PFSK-1 (cell line): Measurements from ENCODE around the gene C17orf100.

ENCODE experiments used
- POLR2AphosphoS5 ChIP-seq: IDR thresholded peaks from 2 replicates; pipeline ENCODE4 v1.6.1; 2012; ENCODE audit warnings: low read depth, mild to moderate bottlenecking, control low read depth, low read length, moderate library complexity
- SIN3A ChIP-seq: IDR thresholded peaks from 2 replicates; pipeline ENCODE4 v1.6.1; 2012; ENCODE audit warnings: mild to moderate bottlenecking, low read length, moderate library complexity, borderline replicate concordance; ENCODE audit not compliant: insufficient read depth
- TAF1 ChIP-seq: IDR thresholded peaks from 2 replicates; pipeline ENCODE4 v1.6.1; 2012; ENCODE audit warnings: low read length, control low read depth, borderline replicate concordance; ENCODE audit not compliant: insufficient read depth
- TF ChIP-seq, protein P1 (sequence below), 2 experiments: IDR thresholded peaks; 2 replicates each; pipeline versions ENCODE4 v1.6.1 to v1.8.0; 2011 to 2012; ENCODE audit warnings: low read depth in 2 of 2, low read length in 2 of 2, control low read depth in 1 of 2, inconsistent platforms in 1 of 2, mild to moderate bottlenecking in 1 of 2, moderate library complexity in 1 of 2; ENCODE audit not compliant: insufficient read depth in 1 of 2

DNA sequence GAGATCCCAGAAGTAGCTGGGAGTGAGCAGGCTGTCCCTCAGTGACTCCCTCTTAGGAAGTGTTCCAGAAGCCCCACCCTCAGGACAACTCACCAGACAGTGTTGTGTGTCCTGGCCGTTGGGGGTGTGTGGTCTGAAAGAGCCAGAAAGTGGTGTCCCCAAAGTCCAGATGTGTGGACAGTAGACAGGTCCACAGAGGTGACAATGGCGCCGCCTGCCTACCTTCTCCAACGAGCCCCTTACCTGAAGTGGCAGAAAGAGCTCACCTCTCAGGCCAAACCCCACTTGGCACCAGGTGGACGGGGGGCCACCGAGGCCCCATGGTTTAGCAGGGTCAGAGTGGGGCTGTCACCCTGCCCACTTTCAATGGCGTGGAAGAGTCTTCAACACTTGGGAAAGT lies 19.9 kb downstream of the C17orf100 start:
- no peak for TF ChIP-seq POLR2AphosphoS5
- TF ChIP-seq, protein P1, sequence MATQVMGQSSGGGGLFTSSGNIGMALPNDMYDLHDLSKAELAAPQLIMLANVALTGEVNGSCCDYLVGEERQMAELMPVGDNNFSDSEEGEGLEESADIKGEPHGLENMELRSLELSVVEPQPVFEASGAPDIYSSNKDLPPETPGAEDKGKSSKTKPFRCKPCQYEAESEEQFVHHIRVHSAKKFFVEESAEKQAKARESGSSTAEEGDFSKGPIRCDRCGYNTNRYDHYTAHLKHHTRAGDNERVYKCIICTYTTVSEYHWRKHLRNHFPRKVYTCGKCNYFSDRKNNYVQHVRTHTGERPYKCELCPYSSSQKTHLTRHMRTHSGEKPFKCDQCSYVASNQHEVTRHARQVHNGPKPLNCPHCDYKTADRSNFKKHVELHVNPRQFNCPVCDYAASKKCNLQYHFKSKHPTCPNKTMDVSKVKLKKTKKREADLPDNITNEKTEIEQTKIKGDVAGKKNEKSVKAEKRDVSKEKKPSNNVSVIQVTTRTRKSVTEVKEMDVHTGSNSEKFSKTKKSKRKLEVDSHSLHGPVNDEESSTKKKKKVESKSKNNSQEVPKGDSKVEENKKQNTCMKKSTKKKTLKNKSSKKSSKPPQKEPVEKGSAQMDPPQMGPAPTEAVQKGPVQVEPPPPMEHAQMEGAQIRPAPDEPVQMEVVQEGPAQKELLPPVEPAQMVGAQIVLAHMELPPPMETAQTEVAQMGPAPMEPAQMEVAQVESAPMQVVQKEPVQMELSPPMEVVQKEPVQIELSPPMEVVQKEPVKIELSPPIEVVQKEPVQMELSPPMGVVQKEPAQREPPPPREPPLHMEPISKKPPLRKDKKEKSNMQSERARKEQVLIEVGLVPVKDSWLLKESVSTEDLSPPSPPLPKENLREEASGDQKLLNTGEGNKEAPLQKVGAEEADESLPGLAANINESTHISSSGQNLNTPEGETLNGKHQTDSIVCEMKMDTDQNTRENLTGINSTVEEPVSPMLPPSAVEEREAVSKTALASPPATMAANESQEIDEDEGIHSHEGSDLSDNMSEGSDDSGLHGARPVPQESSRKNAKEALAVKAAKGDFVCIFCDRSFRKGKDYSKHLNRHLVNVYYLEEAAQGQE (IDR thresholded peaks at IDR 0.05; ENCODE audit: insufficient read depth in 1 of 2, low read depth in 2 of 2, low read length in 2 of 2) = no peak
- TF ChIP-seq SIN3A = no peak
- no peak for TF ChIP-seq TAF1
